K562 (cell line): ENCODE results near the gene NAV2. TPM values are rescaled to one million over a fixed set of nuclear protein-coding genes. Genes with fewer than 3 reads are reported as not detected.

Experiments
- EP400 ChIP-seq: fragments of 450-650 bp; IDR thresholded peaks from 2 replicates; pipeline ENCODE4 v1.6.1; 2017; ENCODE audit warnings: antibody characterized with exemption, mild to moderate bottlenecking, moderate library complexity
- ETV5 ChIP-seq: sonication (generic); formaldehyde crosslinking; IDR thresholded peaks from 2 replicates; pipeline ENCODE4 v1.4.0; 2020; ENCODE audit warnings: low read depth, mild to moderate bottlenecking, missing genetic modification reagents
- KDM1A ChIP-seq, 2 experiments: fragments of 450-650 bp; IDR thresholded peaks; 2 replicates each; pipeline ENCODE4 v1.6.1; 2016; ENCODE audit warnings: mild to moderate bottlenecking in 2 of 2
- MEF2A ChIP-seq: IDR thresholded peaks from 2 replicates; pipeline ENCODE4 v1.6.1; 2011; ENCODE audit warnings: low read depth, mild to moderate bottlenecking, low read length, moderate library complexity; ENCODE audit not compliant: control insufficient read depth
- NFATC3 ChIP-seq: fragments of 450-650 bp; IDR thresholded peaks from 2 replicates; pipeline ENCODE4 v1.6.1; 2017; ENCODE audit warnings: mild to moderate bottlenecking
- RFX5 ChIP-seq: IDR thresholded peaks from 2 replicates; pipeline ENCODE4 v1.6.1; 2011; ENCODE audit warnings: low read depth, mild to moderate bottlenecking, improper control_type of control experiment, low read length
- SMARCE1 ChIP-seq: fragments of 450-650 bp; IDR thresholded peaks from 2 replicates; pipeline ENCODE4 v1.7.1; 2016; ENCODE audit warnings: mild to moderate bottlenecking
- WHSC1 ChIP-seq: IDR thresholded peaks from one replicate; pipeline ENCODE4 v1.6.1; 2012; ENCODE audit warnings: low read length, control low read depth, inconsistent platforms
- ZBTB26 ChIP-seq: fragments of 450-650 bp; formaldehyde crosslinking; IDR thresholded peaks from 2 replicates; pipeline ENCODE4 v1.4.0; 2022; ENCODE audit warnings: missing genetic modification characterization
- ZMIZ1 ChIP-seq, 2 experiments: fragments of 150-350 bp in 1 of 2; IDR thresholded peaks; 2 replicates each; pipeline ENCODE4 v1.6.1; 2012 to 2016; ENCODE audit warnings: low read depth in 2 of 2, low read length in 2 of 2, mild to moderate bottlenecking in 1 of 2, moderate library complexity in 1 of 2
- ZNF175 ChIP-seq: fragments of 200-800 bp; sonication (Bioruptor generic); IDR thresholded peaks from 2 replicates; pipeline ENCODE4 v1.6.1; 2016; ENCODE audit warnings: low read depth, mild to moderate bottlenecking, missing genetic modification characterization, missing compliant biosample characterization
- polyA plus RNA-seq, 8 experiments: library from polyadenylated mRNA; depleted of rRNA in 4 of 8; stranded (reverse) in 5 of 8; unstranded in 3 of 8; fragments of >200 nt; fragmentation: Nextera tagmentation in 2 of 8; fragmentation: Illumina TruSeq in 1 of 8; extraction: Ambion mirVana in 2 of 8; extraction: Trizol in 1 of 8; gene quantifications; 2 replicates each; pipeline versions ENCODE4 v1.2.1 to v1.2.3, GENCODE V29; 2011 to 2014; ENCODE audit warnings: inconsistent platforms in 1 of 8, missing spikeins in 1 of 8
- total RNA-seq, 7 experiments: library from RNA; depleted of rRNA in 6 of 7; stranded (reverse); fragments of >200 nt in 6 of 7; fragmentation: Illumina TruSeq in 2 of 7; extraction: Trizol in 2 of 7; gene quantifications; 2 replicates each; pipeline versions ENCODE4 v1.2.1 to v1.2.3, GENCODE V29; 2011 to 2021; ENCODE audit warnings: low replicate concordance in 1 of 7
- TF ChIP-seq, protein P1 (sequence below), 2 experiments: IDR thresholded peaks in 1 of 2; conservative IDR thresholded peaks in 1 of 2; 2 replicates each; pipeline ENCODE4 v1.6.1; 2016; ENCODE audit warnings: low read depth in 2 of 2, mild to moderate bottlenecking in 1 of 2, missing compliant biosample characterization in 1 of 2, missing genetic modification characterization in 1 of 2, moderate library complexity in 1 of 2
- TF ChIP-seq, protein P2 (sequence below): fragments of 450-650 bp; IDR thresholded peaks from 2 replicates; pipeline ENCODE4 v1.6.1; 2018; ENCODE audit not compliant: partially characterized antibody
- TF ChIP-seq, protein P3 (sequence below): fragments of 450-650 bp; formaldehyde crosslinking; IDR thresholded peaks from 2 replicates; pipeline ENCODE4 v1.4.0; 2022; ENCODE audit warnings: mild to moderate bottlenecking, moderate library complexity

The NAV2 gene
- total and polyA plus RNA-seq, 9 of the 15 experiments (the other 6 are each of a cell fraction or from before 2014, with no cell fraction given) = 0.03 to 0.35 (median 0.05) TPM

DNA sequence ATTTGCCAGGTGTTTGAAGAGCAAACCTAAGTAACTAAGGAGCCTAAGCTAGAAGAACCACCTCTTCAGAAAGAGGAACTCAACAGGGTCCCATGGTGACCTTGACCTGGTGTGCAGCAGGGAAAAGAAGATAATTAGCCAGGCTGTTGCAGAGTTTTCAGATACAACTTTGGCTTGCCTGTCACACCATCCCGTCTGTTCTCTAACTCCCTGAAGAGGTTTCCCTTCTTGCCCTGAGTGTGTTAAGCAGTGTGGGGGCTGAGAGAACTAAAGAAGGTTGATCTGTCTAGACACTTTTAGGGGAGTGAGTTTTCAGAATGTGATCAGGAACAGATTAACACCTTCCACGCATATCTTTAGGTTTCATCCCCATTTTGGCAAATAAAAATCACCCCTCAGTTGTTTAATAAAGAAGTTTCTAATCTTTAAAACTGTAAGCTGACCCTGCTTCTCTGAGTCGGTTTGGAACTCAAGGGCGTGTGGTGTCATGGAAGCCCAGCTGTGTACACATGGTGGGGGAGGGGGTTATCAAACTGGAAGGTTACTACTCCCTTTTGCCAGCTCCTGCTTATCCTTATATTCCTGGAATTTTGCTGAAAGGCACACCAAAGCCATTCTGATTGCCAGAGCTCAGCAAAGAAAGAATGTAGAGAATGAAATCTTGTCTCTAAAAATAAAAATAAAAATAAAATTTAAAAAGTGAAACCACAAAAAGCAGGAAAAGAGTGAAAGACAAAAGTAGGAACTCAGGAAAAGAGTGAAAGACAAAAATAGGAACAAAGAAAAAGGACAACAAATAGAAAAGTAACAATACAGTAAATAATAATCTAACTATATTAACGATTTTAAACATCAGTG is 377.4 kb downstream of the NAV2 start (continued):
- TF ChIP-seq ETV5 = no peak
- no peak for TF ChIP-seq ZBTB26
- TF ChIP-seq, protein P1, sequence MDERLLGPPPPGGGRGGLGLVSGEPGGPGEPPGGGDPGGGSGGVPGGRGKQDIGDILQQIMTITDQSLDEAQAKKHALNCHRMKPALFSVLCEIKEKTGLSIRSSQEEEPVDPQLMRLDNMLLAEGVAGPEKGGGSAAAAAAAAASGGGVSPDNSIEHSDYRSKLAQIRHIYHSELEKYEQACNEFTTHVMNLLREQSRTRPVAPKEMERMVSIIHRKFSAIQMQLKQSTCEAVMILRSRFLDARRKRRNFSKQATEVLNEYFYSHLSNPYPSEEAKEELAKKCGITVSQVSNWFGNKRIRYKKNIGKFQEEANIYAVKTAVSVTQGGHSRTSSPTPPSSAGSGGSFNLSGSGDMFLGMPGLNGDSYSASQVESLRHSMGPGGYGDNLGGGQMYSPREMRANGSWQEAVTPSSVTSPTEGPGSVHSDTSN (CRISPR knock-in tag; IDR thresholded peaks at IDR 0.05; ENCODE audit: low read depth) = no peak
- TF ChIP-seq, protein P1 (tag; conservative IDR thresholded peaks at IDR 0.05; ENCODE audit: low read depth) = no peak
- TF ChIP-seq NFATC3 = no peak
- TF ChIP-seq, protein P2, sequence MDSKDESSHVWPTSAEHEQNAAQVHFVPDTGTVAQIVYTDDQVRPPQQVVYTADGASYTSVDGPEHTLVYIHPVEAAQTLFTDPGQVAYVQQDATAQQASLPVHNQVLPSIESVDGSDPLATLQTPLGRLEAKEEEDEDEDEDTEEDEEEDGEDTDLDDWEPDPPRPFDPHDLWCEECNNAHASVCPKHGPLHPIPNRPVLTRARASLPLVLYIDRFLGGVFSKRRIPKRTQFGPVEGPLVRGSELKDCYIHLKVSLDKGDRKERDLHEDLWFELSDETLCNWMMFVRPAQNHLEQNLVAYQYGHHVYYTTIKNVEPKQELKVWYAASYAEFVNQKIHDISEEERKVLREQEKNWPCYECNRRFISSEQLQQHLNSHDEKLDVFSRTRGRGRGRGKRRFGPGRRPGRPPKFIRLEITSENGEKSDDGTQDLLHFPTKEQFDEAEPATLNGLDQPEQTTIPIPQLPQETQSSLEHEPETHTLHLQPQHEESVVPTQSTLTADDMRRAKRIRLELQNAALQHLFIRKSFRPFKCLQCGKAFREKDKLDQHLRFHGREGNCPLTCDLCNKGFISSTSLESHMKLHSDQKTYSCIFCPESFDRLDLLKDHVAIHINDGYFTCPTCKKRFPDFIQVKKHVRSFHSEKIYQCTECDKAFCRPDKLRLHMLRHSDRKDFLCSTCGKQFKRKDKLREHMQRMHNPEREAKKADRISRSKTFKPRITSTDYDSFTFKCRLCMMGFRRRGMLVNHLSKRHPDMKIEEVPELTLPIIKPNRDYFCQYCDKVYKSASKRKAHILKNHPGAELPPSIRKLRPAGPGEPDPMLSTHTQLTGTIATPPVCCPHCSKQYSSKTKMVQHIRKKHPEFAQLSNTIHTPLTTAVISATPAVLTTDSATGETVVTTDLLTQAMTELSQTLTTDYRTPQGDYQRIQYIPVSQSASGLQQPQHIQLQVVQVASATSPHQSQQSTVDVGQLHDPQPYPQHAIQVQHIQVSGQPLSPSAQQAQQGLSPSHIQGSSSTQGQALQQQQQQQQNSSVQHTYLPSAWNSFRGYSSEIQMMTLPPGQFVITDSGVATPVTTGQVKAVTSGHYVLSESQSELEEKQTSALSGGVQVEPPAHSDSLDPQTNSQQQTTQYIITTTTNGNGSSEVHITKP = peak; percentile 58
- TF ChIP-seq RFX5 = no peak
- TF ChIP-seq MEF2A = no peak
- peak; percentile 32 to 49; a peak in 2 of 4 replicates for TF ChIP-seq KDM1A (IDR thresholded peaks at IDR 0.05)
- TF ChIP-seq WHSC1 = no peak
- TF ChIP-seq ZMIZ1 (IDR thresholded peaks at IDR 0.05; ENCODE audit: low read depth in 2 of 2, low read length in 2 of 2) = no peak; a peak in 1 of 4 replicates
- peak; percentile 41 for TF ChIP-seq EP400
- TF ChIP-seq, protein P3, sequence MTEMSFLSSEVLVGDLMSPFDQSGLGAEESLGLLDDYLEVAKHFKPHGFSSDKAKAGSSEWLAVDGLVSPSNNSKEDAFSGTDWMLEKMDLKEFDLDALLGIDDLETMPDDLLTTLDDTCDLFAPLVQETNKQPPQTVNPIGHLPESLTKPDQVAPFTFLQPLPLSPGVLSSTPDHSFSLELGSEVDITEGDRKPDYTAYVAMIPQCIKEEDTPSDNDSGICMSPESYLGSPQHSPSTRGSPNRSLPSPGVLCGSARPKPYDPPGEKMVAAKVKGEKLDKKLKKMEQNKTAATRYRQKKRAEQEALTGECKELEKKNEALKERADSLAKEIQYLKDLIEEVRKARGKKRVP (CRISPR knock-in tag) = no peak
- no peak for TF ChIP-seq ZNF175 (CRISPR knock-in tag)
- TF ChIP-seq SMARCE1 = peak; percentile 71; the same call in 1 of the 2 replicates
